Spleen (tissue), 11 donors: Measurements from ENCODE around the gene IQSEC1. TPM values are rescaled to one million over a fixed set of nuclear protein-coding genes. Genes with fewer than 3 reads are reported as not detected.
A peak's percentile ranks its signal among the peaks of the same experiment; 100 is the strongest.

Source experiments
- DNase-seq: peaks from one replicate; pipeline ENCODE4 v3.0.0-alpha.2; 2020
- H3K27ac ChIP-seq, 8 donors: fragments of 200-600 bp; sonication (generic) in 7 of 8; 1 replicate in 4 of 8; 2 replicates in 4 of 8; pipeline versions ENCODE4 v1.5.0 to v1.8.0; 2016 to 2021; ENCODE audit warnings: inconsistent platforms in 4 of 8, mild to moderate bottlenecking in 4 of 8, moderate library complexity in 1 of 8
- H3K27me3 ChIP-seq, 7 donors: fragments of 200-600 bp; sonication (generic) in 6 of 7; replicated peaks in 1 of 7; 1 replicate in 4 of 7; 2 replicates in 3 of 7; pipeline versions ENCODE4 v1.5.0 to v1.8.0; 2016 to 2021; ENCODE audit warnings: inconsistent platforms in 3 of 7, mild to moderate bottlenecking in 1 of 7
- H3K36me3 ChIP-seq, 6 donors: fragments of 200-600 bp; sonication (generic) in 5 of 6; 1 replicate in 4 of 6; 2 replicates in 2 of 6; pipeline versions ENCODE4 v1.5.0 to v1.8.0; 2016 to 2021; ENCODE audit warnings: inconsistent platforms in 2 of 6
- H3K4me1 ChIP-seq, 6 donors: fragments of 200-600 bp; sonication (generic) in 5 of 6; 1 replicate in 3 of 6; 2 replicates in 3 of 6; pipeline versions ENCODE4 v1.5.0 to v1.8.0; 2016 to 2021; ENCODE audit warnings: inconsistent platforms in 3 of 6
- H3K4me3 ChIP-seq, 8 donors: fragments of 200-600 bp; sonication (generic) in 7 of 8; 1 replicate in 4 of 8; 2 replicates in 4 of 8; pipeline versions ENCODE4 v1.5.0 to v1.8.0; 2016 to 2021; ENCODE audit warnings: inconsistent platforms in 4 of 8, mild to moderate bottlenecking in 4 of 8, moderate library complexity in 2 of 8
- H3K9me3 ChIP-seq, 8 donors: fragments of 200-600 bp; sonication (generic) in 7 of 8; 1 replicate in 4 of 8; 2 replicates in 4 of 8; pipeline versions ENCODE4 v1.5.0 to v1.8.0; 2016 to 2021; ENCODE audit warnings: inconsistent platforms in 4 of 8
- CTCF ChIP-seq, 11 experiments: fragments of 200-600 bp in 7 of 11; fragments of 450-650 bp in 4 of 11; sonication (generic) in 4 of 11; IDR thresholded peaks in 8 of 11; conservative IDR thresholded peaks in 3 of 11; 1 replicate in 7 of 11; 2 replicates in 4 of 11; pipeline versions ENCODE4 v1.4.0 to v1.8.0; 2016 to 2021; ENCODE audit warnings: antibody characterized with exemption in 11 of 11, inconsistent platforms in 4 of 11, mild to moderate bottlenecking in 1 of 11
- POLR2A ChIP-seq, 3 donors: fragments of 450-650 bp; IDR thresholded peaks; one replicate each; pipeline ENCODE4 v1.5.1; 2017; ENCODE audit warnings: antibody characterized with exemption in 3 of 3, mild to moderate bottlenecking in 1 of 3
- POLR2AphosphoS5 ChIP-seq, 3 donors: sonication (generic); formaldehyde crosslinking; IDR thresholded peaks; one replicate each; pipeline ENCODE4 v1.5.1; 2017; ENCODE audit warnings: antibody characterized with exemption in 3 of 3
- WGBS, 5 donors: extraction: QIAGEN DNeasy Blood & Tissue Kit in 3 of 5; methylation state at CpG; one replicate each; pipeline versions ENCODE4 v1.1.5 to v1.1.7; 2013 to 2018; 5-methylcytosine and 5-hydroxymethylcytosine counted together
- intact Hi-C: fragments of 100-400 bp; cut with DNase I; formaldehyde crosslinking; loops from one replicate; pipeline ENCODE4 v1.15.0; 2023; ENCODE audit warnings: low total_unique reads
- polyA plus RNA-seq, 3 donors: library from polyadenylated mRNA; stranded (reverse); fragments of 200-250 nt; gene quantifications; one replicate each; pipeline ENCODE4 v1.2.1, GENCODE V29; 2013
- total RNA-seq, 7 donors: library from RNA; depleted of rRNA in 3 of 7; stranded (reverse); fragments of >200 nt in 3 of 7; fragmentation: NEBNext Ultra II Directional in 4 of 7; extraction: Animal tissue kit (Norgen Biotek cat#: 25700) in 4 of 7; gene quantifications; one replicate each; pipeline versions ENCODE4 v1.1.0 to v1.2.1, GENCODE V29; 2016 to 2021
- donor health status: healthy with polysubstance abuse.
- donor health status: DM: no; HTN: no; CAD: no; lungs with moderate emphysema.
- donor health status: DM: no; HTN: no; CAD: no.
- donor health status: Bipolar disorder and iron deficiency.
- donor health status: healthy.
- donor health status: DM: no; HTN: no; CAD: no.
- donor health status: DM: yes; HTN: yes; CAD: no.

Gene IQSEC1
- total and polyA plus RNA-seq, 10 donors = 23.0 to 170 (median 116) TPM

DNA sequence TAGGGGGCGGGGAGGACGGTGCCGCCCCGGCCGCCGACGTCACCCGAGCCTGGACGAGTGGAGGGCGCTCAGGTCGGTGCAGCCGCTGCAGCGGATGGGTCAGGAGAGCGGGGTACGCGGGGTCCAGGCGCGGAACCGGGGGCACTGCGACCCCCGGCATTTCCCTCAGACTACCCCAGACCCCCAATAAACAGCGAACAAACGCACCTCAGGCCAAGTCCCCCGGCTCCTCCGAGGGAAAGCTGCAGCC, 78.9 kb downstream of the IQSEC1 start:
- no peaks in the 10 kb centered on the region for H3K9me3 ChIP-seq
- no peaks in the 10 kb centered on the region for H3K27me3 ChIP-seq
- peaks cover 23 to 96% (median 83%) of the 10 kb centered on the region in 6 donors for H3K4me1 ChIP-seq
- WGBS, 5 donors = 0 to 1% (median 0%) methylated on average over 8 to 25 of the region's 25 CpGs
- DNase-seq = peak; percentile 92
- intact Hi-C loops = no loop called here
- TF ChIP-seq POLR2A (IDR thresholded peaks at IDR 0.05) (no peak), POLR2AphosphoS5 (IDR thresholded peaks at IDR 0.05) (no peak), CTCF (IDR thresholded peaks at IDR 0.05 in 8 of 11, conservative IDR thresholded peaks at IDR 0.05 in 3 of 11) (no peak)
- H3K27ac ChIP-seq = peak overlapping the region; percentile 71 to 99 (median 90)
- H3K36me3 ChIP-seq = peaks cover 0 to 28% (median 0%) of the 10 kb centered on the region in 6 donors
- peak overlapping the region; percentile 68 to 95 (median 84) for H3K4me3 ChIP-seq

DNA sequence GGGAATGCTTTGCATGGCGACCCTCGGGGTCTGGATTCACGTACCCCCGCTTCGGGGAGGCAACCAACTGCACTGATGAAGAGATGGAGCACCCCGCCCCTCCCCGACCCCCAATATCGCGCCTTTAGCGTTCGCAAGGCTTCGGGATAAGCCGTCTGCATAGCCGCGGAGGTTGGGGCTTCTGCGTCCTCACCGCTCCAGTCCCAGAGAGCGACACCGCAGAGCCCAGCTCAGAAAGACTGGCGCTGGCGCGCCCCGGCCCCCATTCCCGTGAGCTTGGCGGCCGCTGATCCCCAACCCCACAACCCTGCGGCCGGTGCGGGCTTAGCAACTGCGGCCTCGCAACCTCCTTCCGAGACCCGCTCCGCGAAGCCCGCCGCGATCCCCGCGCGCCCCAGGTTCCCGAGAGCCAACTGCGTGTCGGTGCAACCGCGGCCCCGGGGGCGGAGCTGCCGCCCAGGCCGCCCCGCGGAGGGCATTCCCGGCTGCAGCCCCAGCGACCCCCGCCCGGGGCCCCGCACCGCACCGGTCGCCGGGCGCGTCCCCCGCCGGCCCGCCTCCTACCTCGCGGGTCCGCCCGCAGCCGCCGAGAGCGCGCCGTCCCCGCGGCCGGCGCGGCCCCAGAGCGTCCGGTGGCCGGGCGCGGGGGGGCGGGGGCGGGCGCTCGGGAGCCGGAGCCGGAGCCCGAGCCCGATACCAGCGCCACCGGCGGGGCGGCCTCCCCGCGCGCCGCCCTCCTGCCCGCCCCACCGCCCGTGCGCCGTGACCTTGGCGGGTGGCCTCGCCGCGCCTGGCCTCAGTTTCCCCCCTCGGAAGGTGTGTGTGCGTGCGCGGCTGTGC, 79.5 kb downstream of the IQSEC1 start:
- WGBS, 5 donors = 1 to 3% (median 1%) methylated on average over 28 to 114 of the region's 114 CpGs
- intact Hi-C loops = no loop called here
- TF ChIP-seq POLR2A (IDR thresholded peaks at IDR 0.05) (no peak), POLR2AphosphoS5 (IDR thresholded peaks at IDR 0.05) (peak in 2 of 3 donors; percentile 17 to 22)
- peak overlapping the region; percentile 71 to 99 (median 90) for H3K27ac ChIP-seq
- H3K27me3 ChIP-seq = no peaks in the 10 kb centered on the region
- H3K9me3 ChIP-seq = no peaks in the 10 kb centered on the region
- H3K4me3 ChIP-seq = peak overlapping the region; percentile 68 to 95 (median 84)
- H3K36me3 ChIP-seq = peaks cover 0 to 28% (median 0%) of the 10 kb centered on the region in 6 donors
- DNase-seq = peak; percentile 90
- peaks cover 22 to 96% (median 83%) of the 10 kb centered on the region in 6 donors for H3K4me1 ChIP-seq

DNA sequence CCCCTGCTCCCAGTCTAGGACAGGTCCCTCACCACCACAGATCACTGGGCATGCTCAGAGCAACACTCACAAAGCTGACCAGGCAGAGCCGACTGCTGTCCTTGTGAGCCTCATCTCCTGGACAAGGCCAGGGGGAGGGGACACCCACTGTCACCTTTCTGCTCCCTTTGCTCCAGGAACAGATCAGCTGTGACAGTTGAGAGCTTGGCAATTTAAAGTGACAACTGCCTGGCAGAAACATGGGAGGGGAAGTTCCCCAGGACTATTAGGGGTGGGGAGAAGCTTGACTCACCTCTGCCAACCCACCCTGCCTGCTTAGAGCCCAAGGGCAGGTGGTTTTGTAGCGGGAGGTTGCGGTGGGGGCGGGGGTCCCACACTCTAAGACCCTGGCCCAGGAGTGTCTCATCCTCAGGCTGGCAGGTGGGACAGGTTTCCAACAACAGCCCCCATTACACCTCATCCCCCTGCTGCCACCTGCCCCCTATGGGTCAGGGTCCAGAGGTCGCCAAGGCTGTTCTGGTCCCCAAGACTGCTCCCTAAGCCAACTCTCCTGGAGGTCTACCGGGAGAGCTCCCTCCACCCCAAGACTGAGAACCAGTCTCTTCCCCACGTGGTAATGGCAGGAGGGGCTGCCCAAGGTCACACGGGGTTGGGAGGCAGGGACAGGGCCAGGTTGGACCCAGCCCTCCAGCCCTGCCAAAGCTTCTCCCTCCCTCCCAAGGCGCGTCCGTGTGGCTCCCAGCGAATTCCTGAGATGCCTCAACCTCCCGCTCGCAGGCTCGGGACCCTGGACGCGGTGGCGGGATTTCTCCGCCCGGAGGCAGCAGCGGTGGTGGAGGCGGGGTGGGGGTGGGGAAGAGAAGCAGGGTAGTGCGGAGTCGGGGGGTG, 80.4 kb downstream of the IQSEC1 start:
- peak overlapping the region in 6 of 8 donors; percentile 59 to 95 (median 84) for H3K4me3 ChIP-seq
- 29 to 40% (median 30%) methylated on average over 17 to 24 of the region's 24 CpGs for WGBS, 5 donors
- DNase-seq = peak; percentile 84
- peak overlapping the region in 6 of 8 donors; percentile 43 to 99 (median 75) for H3K27ac ChIP-seq
- no peaks in the 10 kb centered on the region for H3K27me3 ChIP-seq
- no peak for TF ChIP-seq POLR2AphosphoS5 (IDR thresholded peaks at IDR 0.05)
- no peak for TF ChIP-seq POLR2A (IDR thresholded peaks at IDR 0.05)
- no peak for TF ChIP-seq CTCF (IDR thresholded peaks at IDR 0.05 in 8 of 11, conservative IDR thresholded peaks at IDR 0.05 in 3 of 11)
- H3K36me3 ChIP-seq = peaks cover 0 to 26% (median 0%) of the 10 kb centered on the region in 6 donors
- H3K4me1 ChIP-seq = peaks cover 18 to 96% (median 80%) of the 10 kb centered on the region in 6 donors
- intact Hi-C loops = no loop called here
- H3K9me3 ChIP-seq = no peaks in the 10 kb centered on the region

GRCh38 chr3:12991861-12992281, 81.4 kb downstream of the IQSEC1 start:
- H3K27me3 ChIP-seq = no peaks in the 10 kb centered on the region
- H3K4me3 ChIP-seq = no peak overlapping the region
- peaks cover 0 to 26% (median 0%) of the 10 kb centered on the region in 6 donors for H3K36me3 ChIP-seq
- intact Hi-C loops = no loop called here
- 74 to 91% (median 79%) methylated on average over 8 to 9 of the region's 9 CpGs for WGBS, 5 donors
- H3K27ac ChIP-seq = peak overlapping the region in 1 of 8 donors; percentile 94
- H3K9me3 ChIP-seq = no peaks in the 10 kb centered on the region
- H3K4me1 ChIP-seq = peaks cover 18 to 96% (median 76%) of the 10 kb centered on the region in 6 donors
- DNase-seq = peak; percentile 73
- TF ChIP-seq POLR2AphosphoS5 (IDR thresholded peaks at IDR 0.05) (no peak), CTCF (IDR thresholded peaks at IDR 0.05 in 8 of 11, conservative IDR thresholded peaks at IDR 0.05 in 3 of 11) (no peak), POLR2A (IDR thresholded peaks at IDR 0.05) (no peak)
